Stomach (tissue), 9 donors: ENCODE data around the gene TOX3. TPM values are rescaled to one million over a fixed set of nuclear protein-coding genes. Genes with fewer than 3 reads are reported as not detected.

Source experiments
- DNase-seq, 2 donors: peaks; one replicate each; pipeline versions ENCODE4 v3.0.0 to v3.0.0-alpha.2; 2013 to 2019
- H3K27ac ChIP-seq, 5 donors: fragments of 200-600 bp in 4 of 5; sonication (generic) in 4 of 5; one replicate each; pipeline ENCODE4 v1.5.1; 2013 to 2019; ENCODE audit warnings: mild to moderate bottlenecking in 1 of 5, moderate library complexity in 1 of 5
- H3K27me3 ChIP-seq, 3 donors: fragments of 200-600 bp; sonication (generic); one replicate each; pipeline ENCODE4 v1.5.1; 2017 to 2019; ENCODE audit warnings: mixed run types in 1 of 3
- H3K36me3 ChIP-seq, 4 donors: fragments of 200-600 bp; sonication (generic); 1 replicate in 3 of 4; 2 replicates in 1 of 4; pipeline ENCODE4 v1.5.1; 2016 to 2019
- H3K4me1 ChIP-seq, 4 donors: fragments of 200-600 bp; sonication (generic); one replicate each; pipeline ENCODE4 v1.5.1; 2016 to 2019
- H3K4me3 ChIP-seq, 4 donors: fragments of 200-600 bp; sonication (generic) in 3 of 4; one replicate each; pipeline ENCODE4 v1.5.1; 2016 to 2019; ENCODE audit warnings: mild to moderate bottlenecking in 1 of 4
- H3K9me3 ChIP-seq, 4 donors: fragments of 200-600 bp; sonication (generic); one replicate each; pipeline ENCODE4 v1.5.1; 2016 to 2019
- CTCF ChIP-seq, 7 experiments: fragments of 450-650 bp in 4 of 7; fragments of 200-600 bp in 3 of 7; sonication (generic) in 3 of 7; IDR thresholded peaks; one replicate each; pipeline ENCODE4 v1.5.1; 2016 to 2019; ENCODE audit warnings: antibody characterized with exemption in 7 of 7, control low read depth in 2 of 7, mild to moderate bottlenecking in 1 of 7
- EP300 ChIP-seq: sonication (generic); formaldehyde crosslinking; IDR thresholded peaks from one replicate; pipeline ENCODE4 v1.6.1; 2017; ENCODE audit warnings: antibody characterized with exemption
- POLR2A ChIP-seq, 4 donors: fragments of 450-650 bp; IDR thresholded peaks; one replicate each; pipeline ENCODE4 v1.6.1; 2016; ENCODE audit warnings: antibody characterized with exemption in 4 of 4, control low read depth in 2 of 4, mild to moderate bottlenecking in 1 of 4, moderate library complexity in 1 of 4
- POLR2AphosphoS5 ChIP-seq, 3 donors: sonication (generic); formaldehyde crosslinking; IDR thresholded peaks; one replicate each; pipeline ENCODE4 v1.6.1; 2016; ENCODE audit warnings: antibody characterized with exemption in 3 of 3
- WGBS, 5 donors: extraction: QIAGEN DNeasy Blood & Tissue Kit in 3 of 5; methylation state at CpG; one replicate each; pipeline versions ENCODE4 v1.1.5 to v1.1.7; 2013 to 2018; 5-methylcytosine and 5-hydroxymethylcytosine counted together
- intact Hi-C: fragments of 100-400 bp; cut with DNase I; formaldehyde crosslinking; loops from one replicate; pipeline ENCODE4 v1.15.1; 2023; ENCODE audit warnings: low total_unique reads
- polyA plus RNA-seq, 3 donors: library from polyadenylated mRNA; stranded (reverse); fragments of 200-250 nt; gene quantifications; one replicate each; pipeline ENCODE4 v1.2.3, GENCODE V29; 2013
- total RNA-seq, 5 donors: library from RNA; depleted of rRNA; stranded (reverse); fragments of >200 nt; gene quantifications; one replicate each; pipeline versions ENCODE4 v1.1.0 to v1.2.3, GENCODE V29; 2014 to 2016
- donor health status: healthy with polysubstance abuse.
- donor health status: Bipolar disorder and iron deficiency.
- donor health status: healthy.

The TOX3 gene
- total and polyA plus RNA-seq, 8 donors = 6.4 to 169 (median 11.1) TPM

- Histone ChIP-seq H3K36me3 (no peaks in the 10 kb centered on the region), H3K4me1 (no peaks in the 10 kb centered on the region), H3K27ac (no peak overlapping the region), H3K4me3 (no peak overlapping the region), H3K27me3 (no peaks in the 10 kb centered on the region), H3K9me3 (no peaks in the 10 kb centered on the region)
- intact Hi-C loops = no loop called here
- DNase-seq = no peak
- 82 to 100% (median 89%) methylated on average over 1 of the region's 1 CpG for WGBS, 5 donors
- TF ChIP-seq POLR2AphosphoS5 (IDR thresholded peaks at IDR 0.05) = no peak
- no peak for TF ChIP-seq CTCF (IDR thresholded peaks at IDR 0.05)
- TF ChIP-seq POLR2A (IDR thresholded peaks at IDR 0.05) = no peak
- no peak for TF ChIP-seq EP300
Observed at GRCh38 chr16:52416888-52417287, 130.1 kb downstream of the TOX3 start.

GRCh38 chr16:52411011-52411410 lies 135.9 kb downstream of the TOX3 start:
- Histone ChIP-seq H3K27ac (no peak overlapping the region), H3K4me3 (no peak overlapping the region), H3K36me3 (no peaks in the 10 kb centered on the region), H3K27me3 (no peaks in the 10 kb centered on the region), H3K4me1 (peaks cover 0 to 16% (median 6%) of the 10 kb centered on the region in 4 donors), H3K9me3 (no peaks in the 10 kb centered on the region)
- WGBS, 5 donors = 80 to 89% (median 87%) methylated on average over 3 of the region's 3 CpGs
- TF ChIP-seq CTCF (IDR thresholded peaks at IDR 0.05) (no peak), POLR2AphosphoS5 (IDR thresholded peaks at IDR 0.05) (no peak), POLR2A (IDR thresholded peaks at IDR 0.05) (no peak), EP300 (no peak)
- no peak for DNase-seq
- intact Hi-C loops = no loop called here

- DNase-seq = peak in 1 of 2 donors; percentile 11
- intact Hi-C loops = no loop called here
- no peaks in the 10 kb centered on the region for H3K9me3 ChIP-seq
- peaks cover 0 to 16% (median 6%) of the 10 kb centered on the region in 4 donors for H3K4me1 ChIP-seq
- TF ChIP-seq POLR2AphosphoS5 (IDR thresholded peaks at IDR 0.05) (peak in 1 of 3 donors; percentile 16), POLR2A (IDR thresholded peaks at IDR 0.05) (no peak)
- 63 to 89% (median 81%) methylated on average over 1 of the region's 1 CpG for WGBS, 5 donors
- no peaks in the 10 kb centered on the region for H3K27me3 ChIP-seq
- no peak overlapping the region for H3K4me3 ChIP-seq
- no peaks in the 10 kb centered on the region for H3K36me3 ChIP-seq
- peak overlapping the region in 3 of 5 donors; percentile 7 to 40 (median 34) for H3K27ac ChIP-seq
Observed at GRCh38 chr16:52408191-52408845, 138.6 kb downstream of the TOX3 start.

- peak overlapping the region in 3 of 5 donors; percentile 4 to 40 (median 34) for H3K27ac ChIP-seq
- intact Hi-C loops = no loop called here
- no peak overlapping the region for H3K4me3 ChIP-seq
- TF ChIP-seq POLR2A (IDR thresholded peaks at IDR 0.05) = no peak
- no peak for TF ChIP-seq CTCF (IDR thresholded peaks at IDR 0.05)
- no peak for TF ChIP-seq POLR2AphosphoS5 (IDR thresholded peaks at IDR 0.05)
- TF ChIP-seq EP300 = no peak
- WGBS, 5 donors = 14 to 19% (median 19%) methylated on average over 1 of the region's 1 CpG
- H3K9me3 ChIP-seq = no peaks in the 10 kb centered on the region
- no peaks in the 10 kb centered on the region for H3K36me3 ChIP-seq
- DNase-seq = no peak
- H3K4me1 ChIP-seq = peaks cover 0 to 16% (median 6%) of the 10 kb centered on the region in 4 donors
- H3K27me3 ChIP-seq = no peaks in the 10 kb centered on the region
Observed at GRCh38 chr16:52407778-52408177, 139.2 kb downstream of the TOX3 start.

GRCh38 chr16:52405441-52405840 lies 141.5 kb downstream of the TOX3 start:
- Histone ChIP-seq H3K4me3 (no peak overlapping the region), H3K9me3 (no peaks in the 10 kb centered on the region), H3K27me3 (no peaks in the 10 kb centered on the region), H3K27ac (no peak overlapping the region), H3K4me1 (peaks cover 0 to 16% (median 6%) of the 10 kb centered on the region in 4 donors), H3K36me3 (no peaks in the 10 kb centered on the region)
- intact Hi-C loops = no loop called here
- TF ChIP-seq POLR2A (IDR thresholded peaks at IDR 0.05) (no peak), POLR2AphosphoS5 (IDR thresholded peaks at IDR 0.05) (no peak), CTCF (IDR thresholded peaks at IDR 0.05) (no peak), EP300 (no peak)
- DNase-seq = no peak
- WGBS, 5 donors = 61 to 91% (median 70%) methylated on average over 1 of the region's 1 CpG
